Erythroblast (primary cell): ENCODE data around the gene PRMT7.

ENCODE experiments used
- DNase-seq, 2 experiments: peaks; one replicate each; lab custom pipeline; 2025; lab: John Stamatoyannopoulos, UW
- GATA1 ChIP-seq: IDR thresholded peaks from 2 replicates; pipeline ENCODE4 v1.6.1; 2011; ENCODE audit warnings: low read depth, mild to moderate bottlenecking, control low read depth, low read length, moderate library complexity
- POLR2A ChIP-seq: IDR thresholded peaks from 2 replicates; pipeline ENCODE4 v1.6.1; 2011; ENCODE audit warnings: mild to moderate bottlenecking, low read length

The PRMT7 gene

DNA sequence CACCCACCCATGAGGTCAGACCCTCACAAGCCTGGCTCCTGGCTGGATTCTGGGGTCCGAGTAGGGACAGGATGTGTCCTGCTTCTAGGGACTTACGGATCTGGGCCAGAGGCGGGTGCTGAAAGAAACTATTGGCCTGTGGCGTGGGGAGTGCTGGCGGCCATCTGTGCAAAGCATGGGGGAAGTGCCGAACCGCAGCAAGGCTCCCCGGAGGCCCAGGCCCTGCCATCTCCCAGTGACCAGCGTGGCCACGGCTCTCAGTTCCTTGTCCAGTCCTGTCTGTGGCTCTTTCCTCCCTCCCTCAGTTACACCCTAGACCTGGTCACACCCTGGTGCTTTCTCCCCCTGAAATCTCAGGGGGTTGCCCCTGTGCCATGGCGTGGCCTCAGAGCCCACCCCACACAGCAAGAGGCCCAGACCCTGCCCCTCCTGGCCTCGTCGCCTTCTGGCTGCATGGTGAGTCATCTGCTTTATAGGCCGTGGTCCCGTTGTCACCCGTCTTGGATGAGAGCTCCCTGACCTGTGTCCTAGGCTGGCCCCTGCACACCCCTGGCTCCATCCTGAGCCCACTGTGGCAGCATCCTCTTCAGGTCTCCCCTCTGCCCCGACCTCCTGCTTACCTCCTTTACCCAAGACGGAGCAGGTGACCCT lies 54.5 kb downstream of the PRMT7 start:
- no peak for DNase-seq
- TF ChIP-seq POLR2A (no peak), GATA1 (no peak)

DNA sequence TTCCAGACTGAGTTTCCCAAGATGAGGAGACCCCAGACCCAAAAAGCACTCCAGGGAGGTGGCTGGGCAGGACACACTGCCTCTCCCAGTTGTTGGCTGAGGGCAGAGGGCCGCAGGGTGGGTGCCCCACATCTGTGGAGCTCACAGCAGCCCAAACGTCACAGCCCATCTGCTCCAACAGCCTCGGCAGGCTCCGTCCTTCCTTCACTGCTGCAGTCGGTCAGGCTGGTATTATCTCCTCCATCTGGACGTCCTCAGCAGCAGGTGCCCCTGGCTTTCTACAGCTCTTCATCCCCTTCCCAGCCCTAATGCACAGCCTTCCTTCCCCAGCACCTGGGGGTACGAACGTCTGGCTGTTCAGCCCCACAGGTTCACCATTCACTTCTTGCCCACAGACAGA lies 55.2 kb downstream of the PRMT7 start:
- DNase-seq: no peak
- TF ChIP-seq GATA1 (no peak), POLR2A (no peak)

DNA sequence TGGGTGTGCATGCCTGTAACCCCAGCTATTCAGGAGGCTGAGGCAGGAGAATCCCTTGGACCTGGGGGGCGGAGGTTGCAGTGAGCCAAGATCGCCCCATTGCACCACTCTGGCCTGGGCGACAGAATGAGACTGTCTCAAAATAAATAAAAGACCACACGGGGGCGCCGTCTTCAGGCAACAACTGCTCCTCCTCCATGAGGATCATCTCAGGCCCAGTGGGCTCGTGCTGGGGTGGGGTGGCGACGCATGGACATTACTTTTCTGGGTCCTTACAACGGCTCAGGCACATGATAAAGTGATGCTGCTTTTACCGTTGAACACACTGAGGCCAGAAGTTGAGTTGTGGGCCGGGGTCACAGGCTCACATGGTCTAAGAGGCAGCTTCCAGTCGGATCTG lies 56.2 kb downstream of the PRMT7 start:
- DNase-seq: peak; percentile 56 to 65
- no peak for TF ChIP-seq GATA1
- no peak for TF ChIP-seq POLR2A

DNA sequence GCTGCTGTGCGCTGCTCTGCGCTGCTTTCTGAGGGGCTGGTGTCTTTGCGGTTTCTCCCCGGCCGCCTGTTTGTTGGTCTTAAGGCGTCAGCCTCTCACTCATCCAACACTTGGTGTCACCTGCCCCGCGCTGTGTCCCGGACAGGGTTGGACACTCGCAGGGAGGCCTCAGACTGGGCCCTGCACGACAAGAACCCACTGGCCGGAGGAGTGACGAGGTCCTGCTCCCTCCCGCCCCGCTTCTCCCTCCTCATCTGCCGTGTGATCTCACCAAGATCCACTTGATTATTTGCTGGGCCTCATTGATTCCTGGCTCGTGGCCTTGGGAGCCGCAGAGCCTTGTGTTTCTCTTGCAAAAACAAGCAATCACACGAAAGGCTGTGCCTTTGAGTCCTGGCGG lies 56.6 kb downstream of the PRMT7 start:
- TF ChIP-seq GATA1 (no peak), POLR2A (no peak)
- no peak for DNase-seq

DNA sequence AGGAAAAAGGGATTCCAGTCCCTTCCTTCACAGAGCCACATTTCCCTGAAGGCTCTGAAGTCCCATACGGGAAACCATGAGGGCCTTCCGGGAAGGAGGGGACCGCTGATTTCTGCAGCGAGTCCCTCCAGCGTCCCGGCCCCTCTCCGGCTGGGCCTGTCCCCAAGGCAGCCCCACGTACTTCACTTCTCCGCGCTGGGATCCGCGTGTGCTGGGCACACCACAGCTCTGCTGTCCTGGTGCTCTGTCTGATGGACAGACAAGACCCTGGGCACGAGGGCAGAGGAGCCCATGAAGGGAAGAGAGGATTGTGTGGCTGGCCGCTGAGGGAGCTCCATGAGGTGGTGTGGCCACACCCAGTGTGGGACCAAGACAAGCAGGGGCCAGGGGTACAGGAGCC lies 57.1 kb downstream of the PRMT7 start:
- DNase-seq: no peak
- TF ChIP-seq GATA1: no peak

DNA sequence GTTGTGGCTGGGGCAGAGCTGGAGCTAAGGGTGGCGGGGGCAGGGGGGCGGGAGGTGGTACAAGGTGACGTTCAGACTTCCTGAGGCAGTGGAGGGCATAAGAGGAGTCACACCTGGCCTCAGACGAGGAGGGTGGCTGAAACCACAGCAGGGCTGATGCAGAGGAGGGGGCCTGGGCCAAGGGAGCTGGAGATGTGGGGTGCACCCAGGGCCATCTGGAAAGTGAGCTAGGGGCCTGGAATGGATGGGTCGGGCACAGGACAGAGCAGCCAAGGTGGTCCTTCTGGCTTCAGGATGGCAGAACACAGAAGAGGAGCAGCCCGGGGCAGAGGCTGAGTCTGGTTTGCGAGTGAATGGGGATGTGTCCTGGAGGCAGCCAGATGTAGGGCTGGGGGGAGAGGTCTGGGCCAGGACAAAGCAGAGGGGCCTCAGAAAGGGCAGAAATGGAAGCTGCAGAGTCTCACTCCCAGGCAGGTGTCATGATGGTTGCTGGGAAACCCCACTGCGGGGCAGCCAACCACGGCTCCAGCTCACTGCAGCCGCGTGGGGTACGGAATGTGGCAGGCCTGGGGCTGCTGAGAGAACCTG lies 57.6 kb downstream of the PRMT7 start:
- TF ChIP-seq POLR2A (no peak), GATA1 (no peak)

DNA sequence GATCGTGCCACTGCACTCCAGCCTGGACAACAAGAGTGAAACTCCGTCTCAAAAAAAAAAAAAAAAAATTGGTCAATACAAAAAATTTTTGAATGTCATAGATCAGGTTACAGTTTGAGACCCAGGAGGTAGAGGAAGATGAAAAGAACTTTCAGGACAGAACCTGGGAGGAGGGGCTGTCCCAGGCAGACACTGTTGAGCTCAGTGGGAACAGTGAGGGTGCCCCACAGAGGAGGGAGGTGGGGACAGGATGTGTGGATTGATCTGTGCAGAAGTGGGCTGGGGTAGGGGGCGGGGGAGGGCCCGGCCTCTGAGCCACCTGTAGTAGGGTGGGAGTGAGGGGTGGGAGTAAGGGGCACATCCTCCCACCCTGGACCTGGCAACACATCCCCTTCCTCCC lies 58.3 kb downstream of the PRMT7 start:
- TF ChIP-seq POLR2A (no peak), GATA1 (no peak)
- no peak for DNase-seq

More for the DNA sequence above, 57.6 kb downstream of the PRMT7 start:
- DNase-seq: no peak

DNA sequence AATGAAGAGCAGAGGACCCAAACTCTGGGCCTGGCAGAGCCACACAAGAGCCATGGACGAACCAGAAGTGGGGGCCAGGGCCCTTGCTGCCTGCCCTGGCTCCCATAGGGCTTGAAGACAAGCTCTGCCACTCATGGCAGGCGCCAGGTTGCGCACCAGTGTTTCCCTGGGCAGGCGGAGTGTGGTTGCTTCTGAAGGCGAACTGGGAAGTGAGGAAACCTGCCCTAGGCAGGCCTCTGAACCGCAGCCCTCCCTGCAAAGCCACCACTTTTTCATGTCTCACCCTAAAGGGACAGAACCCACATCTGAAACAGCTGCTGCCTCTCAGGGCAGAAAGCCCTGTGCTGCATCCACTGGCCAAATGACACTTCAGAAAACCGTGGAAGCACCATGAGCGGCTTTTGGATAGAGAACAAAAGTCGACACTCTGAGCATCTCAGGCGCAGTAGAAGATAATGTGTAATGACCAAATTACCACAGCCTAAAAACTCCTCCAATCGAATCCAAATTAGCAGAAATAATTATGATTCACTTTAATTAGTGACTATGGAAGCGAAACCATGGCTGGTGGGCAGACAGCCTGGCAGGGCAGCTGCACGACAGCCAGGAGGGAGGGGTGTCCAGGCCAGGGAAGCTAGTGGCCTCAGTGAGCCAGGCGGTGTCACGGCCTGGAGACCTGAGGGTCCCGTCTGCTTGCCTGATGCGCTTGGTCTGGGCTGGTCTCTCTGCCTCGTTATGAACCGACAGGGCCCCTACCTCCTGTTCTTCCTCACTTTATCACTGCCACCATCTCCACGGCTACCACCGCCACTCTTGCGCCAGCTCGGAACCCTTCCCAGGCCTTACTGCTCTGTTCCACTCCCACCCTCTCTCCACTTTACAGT lies 59.1 kb downstream of the PRMT7 start:
- DNase-seq: no peak
- no peak for TF ChIP-seq GATA1
- no peak for TF ChIP-seq POLR2A

DNA sequence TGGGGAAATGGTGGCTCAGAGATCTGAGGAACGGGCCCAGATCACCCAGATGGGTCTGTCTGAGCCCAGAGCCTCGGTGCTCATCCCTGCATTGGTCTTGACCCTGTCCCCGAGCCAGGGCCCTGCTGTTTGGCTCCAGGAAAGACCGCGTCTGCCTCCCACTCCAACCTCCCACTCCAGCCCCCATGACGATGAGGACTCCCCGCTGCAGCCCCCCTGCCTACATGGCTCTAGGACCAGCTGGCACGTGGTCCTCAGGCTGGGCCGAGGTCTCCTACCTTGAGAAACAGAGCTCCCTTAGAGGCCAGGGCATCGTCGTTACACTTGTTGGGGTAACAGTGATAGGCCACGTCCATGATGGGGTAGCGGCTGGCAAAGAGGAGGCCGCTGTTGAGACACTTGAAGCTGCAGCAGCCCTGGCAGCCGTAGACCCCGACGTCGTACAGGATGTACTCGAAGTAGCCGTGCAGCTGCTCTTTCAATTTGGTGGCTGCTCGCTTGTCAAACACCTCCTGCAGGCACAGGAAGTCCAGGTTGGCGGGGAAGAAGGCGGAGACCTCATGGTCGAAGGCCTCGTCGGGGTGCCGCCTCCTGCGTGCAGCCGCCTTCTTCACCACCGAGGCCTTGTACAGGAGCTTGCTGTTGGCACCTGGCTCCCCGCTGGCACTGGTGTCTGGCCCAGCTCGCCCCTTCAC lies 59.9 kb downstream of the PRMT7 start:
- TF ChIP-seq GATA1 (no peak), POLR2A (no peak)
- no peak for DNase-seq

DNA sequence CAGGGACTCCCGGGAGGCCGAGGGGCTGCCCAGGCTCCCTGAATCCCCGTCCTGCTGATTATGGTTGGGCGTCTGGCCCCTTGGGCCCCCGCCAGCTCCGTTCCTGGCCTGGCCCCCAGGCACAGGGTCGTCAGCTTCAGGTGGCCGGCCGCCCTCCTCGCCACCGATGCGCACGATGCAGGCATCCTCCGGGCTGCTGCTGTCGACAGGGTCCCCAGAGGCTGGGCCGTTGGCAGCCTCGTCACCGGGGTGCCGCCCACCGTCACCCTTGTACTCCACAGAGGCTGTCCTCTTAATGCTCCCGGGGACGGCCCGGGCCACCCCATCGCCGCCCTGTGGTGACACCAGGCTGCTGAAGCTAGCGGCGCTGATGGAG lies 60.4 kb downstream of the PRMT7 start:
- TF ChIP-seq POLR2A: no peak
- TF ChIP-seq GATA1: no peak
- no peak for DNase-seq

DNA sequence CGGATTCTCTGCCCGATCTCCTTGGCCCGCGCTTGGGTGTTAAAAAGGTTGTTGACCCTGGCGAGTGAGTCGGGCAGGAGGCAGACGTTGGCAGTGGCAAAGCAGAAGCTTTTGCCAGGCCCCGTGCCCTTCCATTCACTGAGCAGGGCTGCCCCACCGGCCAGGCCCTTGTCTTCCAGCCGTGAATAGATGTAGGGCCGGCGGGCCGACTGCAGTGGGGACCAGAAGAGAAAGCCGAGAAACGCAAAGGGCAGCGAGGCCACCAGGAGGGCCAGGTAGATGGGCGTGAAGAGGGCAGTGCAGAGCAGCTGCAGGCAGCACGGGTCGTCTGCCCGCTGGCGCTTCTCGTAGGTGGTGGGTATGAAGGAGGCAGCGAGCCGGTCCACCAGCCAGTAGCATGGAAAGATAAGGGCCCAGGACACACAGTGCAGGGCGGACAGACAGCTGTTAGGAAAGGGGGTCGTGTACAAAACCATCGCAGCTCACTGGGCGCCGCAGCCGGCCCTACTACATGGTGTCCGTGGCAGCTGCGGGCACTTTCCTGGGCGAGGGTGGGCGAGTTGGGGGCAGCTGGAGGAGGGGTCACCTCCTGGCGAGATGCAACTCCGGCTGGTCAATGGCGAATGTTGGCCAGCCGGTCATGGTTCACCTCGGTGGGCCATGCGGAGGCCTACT lies 61.0 kb downstream of the PRMT7 start:
- no peak for TF ChIP-seq POLR2A
- TF ChIP-seq GATA1: no peak
- DNase-seq: no peak

DNA sequence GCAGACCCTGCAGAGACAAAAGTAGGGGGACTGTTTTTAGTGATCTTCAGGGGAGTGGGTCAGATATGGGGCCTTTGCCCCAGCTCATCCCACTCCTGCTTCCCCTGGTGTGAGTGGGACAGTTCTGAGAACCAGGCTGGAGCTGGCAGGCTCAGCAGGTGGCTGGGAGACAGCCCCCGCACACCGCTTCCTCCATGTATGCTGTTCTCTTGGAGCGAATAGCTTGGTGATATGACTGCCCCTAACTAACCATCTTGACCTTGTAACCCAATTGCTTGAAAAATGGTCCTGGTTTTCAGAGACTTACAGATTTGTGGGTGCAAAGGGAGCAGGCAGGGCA lies 61.5 kb downstream of the PRMT7 start:
- no peak for DNase-seq
- TF ChIP-seq POLR2A (no peak), GATA1 (no peak)

DNA sequence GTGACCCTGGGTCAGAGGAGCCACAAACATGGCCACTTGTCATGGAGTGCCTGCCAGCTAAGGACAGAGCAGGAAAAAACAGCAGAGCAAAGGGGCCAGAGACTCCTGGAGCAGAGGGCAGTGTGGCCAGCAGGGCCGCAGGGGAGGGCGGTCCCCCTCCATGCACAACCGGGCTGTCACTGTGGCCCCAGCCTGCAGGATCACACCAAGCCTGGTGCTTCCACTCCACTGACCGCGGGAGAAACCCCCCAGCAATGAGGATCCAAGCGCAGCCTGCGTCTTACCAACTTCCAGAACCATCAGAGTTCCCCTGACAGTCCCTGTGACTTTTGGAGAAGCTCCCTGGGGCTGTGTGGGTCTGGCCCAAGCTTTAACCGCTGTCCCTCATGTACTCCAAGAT lies 62.0 kb downstream of the PRMT7 start:
- no peak for DNase-seq
- TF ChIP-seq POLR2A (no peak), GATA1 (no peak)
